Fibroblast of skin of back (primary cell): ENCODE results near the gene KIF16B.
"Not testable (repeated sequence)": the region's sequence is repeated elsewhere in the genome, so short reads cannot be mapped to it uniquely, and the experiment has no call there.

Experiments used
- DNase-seq: peaks from one replicate; pipeline ENCODE4 v3.0.0-alpha.2; 2013

The KIF16B gene

DNA sequence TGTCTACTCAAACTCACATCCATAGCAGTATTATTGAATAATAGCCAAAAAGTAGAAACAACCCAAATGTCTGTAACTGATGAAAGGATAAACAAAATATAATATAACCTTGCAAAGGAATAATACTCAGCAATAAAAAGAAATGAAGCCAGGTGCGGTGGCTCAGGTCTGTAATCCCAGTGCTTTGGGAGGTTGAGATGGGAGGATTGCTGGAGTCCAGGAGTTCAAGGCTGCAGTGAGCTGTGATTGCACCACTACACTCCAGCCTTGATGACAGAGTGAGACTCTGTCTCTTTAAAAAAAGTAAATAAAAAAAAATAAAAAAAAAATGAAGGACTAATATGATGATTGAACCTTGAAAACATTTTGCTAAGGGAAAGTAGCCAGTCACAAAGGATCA, 22.1 kb upstream of the KIF16B start:
- DNase-seq, result no peak

DNA sequence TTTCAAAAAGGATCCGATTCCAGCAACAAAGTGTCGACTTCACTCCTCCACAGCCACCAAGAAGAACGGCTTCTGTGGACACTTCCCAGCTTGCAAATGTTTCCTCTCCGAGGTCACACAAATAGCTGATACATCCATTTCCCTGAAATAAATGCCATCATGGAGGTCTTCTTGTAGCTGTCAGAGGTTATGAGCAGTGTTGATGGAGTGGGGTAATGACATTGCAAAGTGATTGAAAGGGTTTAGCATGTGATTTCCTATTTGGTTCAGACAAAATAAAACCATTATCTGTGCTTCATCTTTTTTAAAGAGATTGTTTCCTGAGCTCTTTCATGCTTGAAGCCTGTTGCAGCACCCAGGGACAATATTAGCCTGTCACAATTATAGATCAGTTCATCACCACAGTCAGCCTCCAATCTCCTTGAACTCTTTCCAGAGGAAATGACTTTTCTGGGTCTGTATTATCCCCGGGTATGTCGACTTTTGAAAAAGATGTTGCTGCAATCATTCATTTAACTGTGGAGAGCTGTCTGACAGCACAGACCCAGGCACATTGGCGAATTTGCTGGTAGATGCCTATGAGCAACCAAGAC, 16.9 kb upstream of the KIF16B start:
- no peak for DNase-seq

DNA sequence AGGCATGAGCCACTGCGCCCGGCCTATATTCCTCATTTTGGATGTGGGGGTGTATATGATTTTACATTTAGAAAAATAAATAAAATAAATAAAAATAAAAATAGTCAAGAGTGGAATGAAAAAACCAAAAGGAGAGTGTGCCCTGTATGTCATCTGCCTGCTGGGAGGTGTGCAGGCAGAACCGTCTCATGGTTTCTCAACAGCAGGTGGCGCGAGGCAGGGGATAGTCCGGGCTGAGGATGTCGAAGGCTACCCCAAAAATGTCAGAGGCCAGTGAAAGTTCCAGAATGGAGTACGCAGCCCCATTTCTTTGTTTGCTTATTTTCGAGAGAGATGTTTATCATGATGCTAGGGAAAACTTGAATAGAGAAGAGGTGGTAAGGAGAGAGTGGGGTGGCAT, 16.4 kb upstream of the KIF16B start:
- DNase-seq, result no peak

DNA sequence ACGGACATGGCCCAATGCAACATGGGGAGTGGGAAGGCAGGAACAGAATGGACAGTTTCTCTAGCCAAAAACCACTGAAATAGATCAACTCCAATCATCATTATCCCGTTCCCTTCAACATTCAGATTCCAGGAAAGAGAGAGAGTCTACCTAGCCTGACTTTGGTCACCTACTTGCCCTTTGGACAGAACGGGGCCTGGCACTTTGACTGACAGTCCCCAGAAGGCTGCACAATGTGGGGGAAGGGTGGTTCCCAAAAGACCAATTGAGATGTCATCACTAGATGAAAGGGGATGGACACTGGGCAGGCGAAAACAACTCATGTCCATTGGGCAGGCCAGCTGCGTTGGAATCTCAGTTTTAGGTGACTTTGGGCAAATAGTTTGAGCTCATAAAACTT, 15.0 kb upstream of the KIF16B start:
- no peak for DNase-seq

DNA sequence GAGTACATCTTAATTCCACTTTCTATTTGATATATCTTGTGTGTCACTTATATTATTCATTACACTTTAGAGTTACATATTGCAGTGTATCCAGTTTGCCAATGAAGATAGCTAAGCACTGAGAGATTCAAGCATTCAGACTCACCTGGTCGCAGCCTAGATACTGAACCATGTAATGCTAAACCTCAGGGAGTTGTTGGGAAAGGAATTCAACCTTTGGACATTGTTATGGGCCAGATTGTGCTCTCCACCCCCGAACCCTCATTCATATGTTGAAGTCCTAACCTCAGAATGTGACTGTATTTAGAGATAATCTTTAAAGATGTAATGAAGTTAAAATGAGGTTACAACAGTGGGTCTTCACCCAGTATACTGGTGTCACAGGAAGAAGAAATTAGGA, 13.8 kb upstream of the KIF16B start:
- DNase-seq, result no peak

DNA sequence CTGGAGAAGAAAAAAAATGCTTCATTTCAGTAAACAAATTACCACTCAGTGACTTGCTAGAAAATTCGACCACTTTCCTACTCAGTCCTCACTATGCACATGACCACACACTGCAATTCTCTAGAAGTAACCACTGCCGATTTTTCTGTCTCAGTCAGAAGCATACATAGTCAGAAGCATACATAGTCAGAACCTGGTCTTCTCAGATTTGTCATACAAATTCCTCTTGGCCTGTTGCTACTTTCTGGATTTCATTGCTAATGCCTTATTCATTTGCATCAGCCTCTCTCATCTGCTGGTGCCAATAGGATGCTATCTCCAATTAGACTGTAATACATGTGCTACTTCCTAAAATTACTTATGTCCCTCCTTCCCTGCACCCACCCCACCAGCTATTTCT, 10.2 kb upstream of the KIF16B start:
- no peak for DNase-seq

DNA sequence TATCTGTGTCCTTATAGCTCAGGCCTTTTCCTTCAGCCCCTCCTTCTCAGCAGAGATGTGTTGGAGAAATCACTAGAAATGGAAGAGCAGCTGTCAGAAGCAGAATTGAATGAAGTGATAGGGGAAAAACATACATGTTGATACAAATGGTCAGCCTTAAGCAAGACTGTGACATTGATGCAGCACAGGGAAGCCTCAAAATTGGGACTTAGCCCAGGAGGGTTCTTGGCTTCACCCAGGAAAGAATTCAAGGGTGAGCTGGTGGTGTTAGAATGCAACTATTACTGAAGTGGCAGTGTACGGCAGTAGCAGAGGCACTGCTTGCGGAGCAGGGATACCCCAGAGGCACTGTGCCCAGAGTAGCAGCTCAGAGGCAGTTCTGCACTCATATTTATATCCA, 8.0 kb upstream of the KIF16B start:
- no peak for DNase-seq

DNA sequence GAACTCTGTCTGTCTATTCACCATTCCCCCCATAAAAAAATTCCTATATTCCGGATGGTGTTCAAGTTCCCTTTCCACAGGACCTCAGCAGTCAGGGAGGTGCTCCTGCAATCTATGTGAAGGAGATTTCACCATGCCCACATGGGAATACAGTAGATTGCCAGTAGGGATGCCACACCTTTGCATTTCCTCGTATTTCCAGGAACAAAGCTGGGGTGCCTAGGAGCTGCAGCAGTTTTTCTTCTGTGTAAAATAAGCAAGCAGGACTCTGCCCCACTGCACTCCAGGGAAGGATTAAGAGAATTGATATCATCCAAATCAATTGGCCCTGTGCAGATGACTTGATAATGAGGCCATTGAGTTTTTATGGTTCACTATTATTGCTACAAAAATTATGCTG, 7.4 kb upstream of the KIF16B start:
- DNase-seq, result no peak

DNA sequence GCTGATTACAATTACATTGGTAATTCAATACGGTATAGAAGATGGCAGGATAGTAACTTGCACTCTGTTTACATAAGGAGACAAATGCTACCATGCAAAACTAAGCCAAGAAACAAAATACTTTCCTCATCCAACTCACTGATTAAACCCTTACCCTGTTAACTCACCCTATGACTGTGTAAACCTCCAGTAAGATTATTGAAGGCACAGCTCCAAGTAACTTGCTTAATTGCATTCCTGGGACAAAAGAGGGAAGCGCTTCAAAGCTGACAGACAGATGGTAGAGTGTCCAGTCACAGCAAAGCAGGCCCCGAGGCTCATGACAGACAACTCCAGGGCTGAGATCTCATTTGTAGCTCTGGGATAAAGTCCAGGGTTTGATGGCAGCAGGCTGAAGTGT, 6.9 kb upstream of the KIF16B start:
- peak; percentile 55 for DNase-seq

DNA sequence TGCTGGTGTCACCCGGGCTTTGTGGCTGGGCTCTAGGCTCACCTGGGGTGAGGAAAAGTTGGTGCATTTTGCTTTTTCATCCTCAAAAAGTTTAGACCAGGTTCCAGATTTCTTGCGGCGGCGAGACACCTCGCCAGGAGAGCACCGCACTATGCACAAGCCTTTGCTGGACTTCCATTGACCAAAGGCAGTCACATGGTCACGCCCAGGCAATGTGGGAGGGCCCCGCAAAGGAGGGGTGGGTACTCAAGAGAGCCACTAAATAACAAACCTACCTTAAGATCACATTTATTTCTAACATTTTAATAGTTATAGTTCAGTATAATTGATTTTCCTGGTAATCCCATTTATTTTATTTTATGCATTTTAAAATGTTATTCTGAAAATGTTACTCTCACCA, 3.0 kb upstream of the KIF16B start:
- no peak for DNase-seq

DNA sequence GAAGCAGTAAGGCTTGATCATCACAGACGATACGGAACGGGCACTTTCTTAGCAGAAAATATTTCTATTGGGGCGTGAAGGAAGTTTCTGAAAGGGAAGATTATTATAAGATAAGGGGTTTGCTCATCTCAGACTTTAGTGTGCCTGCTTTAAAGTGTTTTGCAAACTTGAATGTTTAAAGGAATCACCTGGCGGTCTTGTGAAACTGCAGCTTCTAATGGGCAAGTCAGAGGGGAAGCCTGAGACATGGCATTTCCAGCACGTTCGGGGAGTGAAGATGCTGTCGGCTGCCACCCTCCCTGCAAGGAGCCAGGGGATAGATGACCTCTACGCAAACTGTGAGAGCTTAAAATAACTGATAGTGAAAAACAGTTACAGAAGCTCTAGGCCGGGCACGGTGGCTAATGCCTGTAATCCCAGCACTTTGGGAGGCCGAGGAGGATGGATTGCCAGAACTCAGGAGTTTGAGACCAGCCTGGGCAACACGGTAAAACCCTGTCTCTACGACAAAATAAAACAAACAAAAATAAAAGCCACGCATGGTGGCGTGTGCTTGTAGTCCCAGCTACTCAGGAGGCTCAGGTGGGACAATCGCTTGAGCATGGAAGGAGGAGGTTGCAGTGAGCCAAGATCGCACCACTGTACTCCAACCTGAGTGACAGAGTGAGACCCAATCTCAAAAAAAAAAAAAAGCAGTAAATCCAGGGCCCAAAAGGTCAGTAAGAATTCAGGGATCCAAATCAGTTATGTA, 2.3 kb upstream of the KIF16B start:
- DNase-seq, result no peak

DNA sequence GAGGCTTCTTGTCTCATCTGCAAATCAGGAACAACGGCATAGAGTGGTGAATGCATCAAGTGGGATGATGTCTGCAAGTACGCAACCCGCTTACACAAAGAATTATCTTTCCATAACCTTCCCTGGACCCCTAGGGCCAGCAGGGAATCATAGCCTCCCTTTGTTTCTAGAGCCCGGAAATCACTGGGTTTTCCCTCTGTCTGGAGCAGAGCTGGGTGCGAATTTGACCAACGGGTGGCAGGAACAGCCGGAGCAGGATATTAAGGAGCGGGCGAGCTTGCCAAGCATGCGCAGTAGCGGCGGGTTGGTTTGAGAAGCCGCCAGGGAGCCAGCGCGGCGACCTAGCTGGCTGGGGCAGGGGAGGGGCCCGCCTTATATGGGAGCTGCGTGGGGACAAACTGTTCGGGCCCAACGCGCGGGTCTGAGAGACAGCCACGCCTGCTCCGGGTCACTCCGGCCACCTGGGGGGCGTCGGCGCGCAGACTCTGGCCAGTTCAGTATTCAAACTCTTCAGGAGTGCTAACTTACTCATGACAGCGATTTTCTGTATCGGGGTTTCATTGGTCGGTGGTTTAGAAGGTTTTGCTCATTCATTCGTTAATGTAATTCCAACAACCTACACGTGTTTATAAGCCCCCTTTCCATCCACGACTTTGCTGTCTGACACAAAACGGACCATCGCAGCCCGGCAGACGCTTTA, 1.6 kb upstream of the KIF16B start:
- peak; percentile 82 for DNase-seq

DNA sequence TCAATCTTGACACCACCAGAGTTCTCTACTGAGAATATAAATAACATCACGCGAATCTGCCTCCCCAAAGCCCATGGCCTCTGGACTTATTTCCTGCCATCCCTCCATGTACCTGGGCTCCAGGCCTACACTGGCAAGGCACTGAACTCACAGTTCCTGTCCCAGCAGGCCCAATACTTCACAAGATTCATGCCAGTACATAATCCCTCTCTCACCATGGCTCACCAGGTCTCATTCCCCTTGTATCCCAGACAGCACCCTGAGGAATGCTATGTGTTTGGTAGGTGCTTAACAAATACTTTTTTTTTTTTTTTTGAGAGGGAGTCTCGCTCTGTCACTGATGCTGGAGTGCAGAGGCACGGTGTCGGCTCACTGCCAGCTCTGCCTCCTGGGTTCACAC, 1.9 kb downstream of the KIF16B start:
- DNase-seq, result no peak

DNA sequence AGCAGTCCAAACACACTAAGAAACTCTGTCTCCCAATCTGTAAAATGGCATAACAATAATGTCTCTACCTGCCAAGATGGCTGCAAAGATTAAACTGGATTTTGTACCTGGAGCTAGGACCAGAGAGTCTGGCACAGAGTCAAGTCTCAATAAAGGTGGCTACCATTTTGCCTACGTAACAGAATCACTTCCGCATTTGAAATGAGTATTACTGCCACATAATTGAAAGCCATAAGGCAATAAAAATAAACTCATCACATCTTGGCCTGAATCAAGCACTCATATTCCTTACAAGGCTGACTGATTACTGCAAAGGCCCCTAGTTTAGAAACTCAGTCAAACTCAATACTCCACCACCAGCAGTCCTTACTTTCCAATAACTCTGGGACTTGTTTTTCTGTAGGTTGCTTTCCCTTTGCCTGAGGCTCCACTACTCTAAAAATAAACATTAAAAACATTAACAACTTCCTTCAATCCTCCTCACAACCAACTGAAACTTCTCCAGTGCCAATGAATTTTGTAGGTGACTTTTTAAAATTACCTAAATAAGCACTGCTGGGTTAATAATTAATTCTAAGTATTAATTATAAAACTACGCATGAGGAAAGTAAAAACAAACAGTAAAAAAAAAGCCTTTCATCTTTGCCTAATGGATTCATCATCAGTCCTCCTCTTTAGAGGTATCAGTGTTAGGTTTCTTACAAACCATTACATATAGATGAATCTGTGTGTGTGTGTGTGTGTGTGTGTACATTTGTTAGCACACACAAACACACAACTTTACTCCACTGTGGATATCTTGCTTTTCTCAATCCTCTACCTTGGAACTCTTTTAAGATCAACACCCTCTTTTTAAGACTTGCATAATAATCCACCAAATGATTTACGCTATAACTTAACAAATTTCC, 3.7 kb downstream of the KIF16B start:
- DNase-seq, result no peak

DNA sequence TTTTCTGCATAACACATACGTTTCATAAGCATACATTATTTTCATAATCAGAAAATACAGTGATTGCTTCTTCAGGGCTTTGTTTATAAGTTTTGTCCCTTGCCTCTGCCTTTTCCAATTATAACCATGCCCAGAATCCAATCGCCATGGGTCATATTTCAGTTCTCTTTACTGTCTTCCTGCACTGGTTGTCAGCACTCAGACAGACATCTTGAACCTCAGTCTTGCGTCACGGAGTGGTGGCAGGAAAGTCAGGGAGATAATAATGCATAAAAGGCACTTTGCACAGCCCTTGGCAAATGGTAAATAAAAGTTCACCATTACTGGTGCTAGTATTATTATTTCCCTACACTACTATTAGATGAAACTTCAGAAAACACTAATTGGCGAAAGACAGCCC, 7.2 kb downstream of the KIF16B start:
- DNase-seq, result no peak

DNA sequence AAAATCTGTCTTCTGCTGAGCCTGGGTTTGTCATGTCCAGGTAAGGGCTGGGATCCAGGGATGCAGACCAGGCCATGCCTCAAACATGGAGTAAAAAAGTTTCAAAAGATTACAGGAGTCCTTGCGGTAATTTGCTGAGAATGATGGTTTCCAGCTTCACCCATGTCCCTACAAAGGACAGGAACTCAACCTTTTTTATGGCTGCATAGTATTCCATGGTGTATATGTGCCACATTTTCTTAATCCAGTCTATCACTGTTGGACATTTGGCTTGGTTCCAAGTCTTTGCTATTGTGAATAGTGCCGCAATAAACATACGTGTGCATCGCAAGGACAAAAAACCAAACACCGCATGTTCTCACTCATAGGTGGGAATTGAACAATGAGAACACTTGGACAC, 9.2 kb downstream of the KIF16B start:
- DNase-seq, result not testable (repeated sequence)

DNA sequence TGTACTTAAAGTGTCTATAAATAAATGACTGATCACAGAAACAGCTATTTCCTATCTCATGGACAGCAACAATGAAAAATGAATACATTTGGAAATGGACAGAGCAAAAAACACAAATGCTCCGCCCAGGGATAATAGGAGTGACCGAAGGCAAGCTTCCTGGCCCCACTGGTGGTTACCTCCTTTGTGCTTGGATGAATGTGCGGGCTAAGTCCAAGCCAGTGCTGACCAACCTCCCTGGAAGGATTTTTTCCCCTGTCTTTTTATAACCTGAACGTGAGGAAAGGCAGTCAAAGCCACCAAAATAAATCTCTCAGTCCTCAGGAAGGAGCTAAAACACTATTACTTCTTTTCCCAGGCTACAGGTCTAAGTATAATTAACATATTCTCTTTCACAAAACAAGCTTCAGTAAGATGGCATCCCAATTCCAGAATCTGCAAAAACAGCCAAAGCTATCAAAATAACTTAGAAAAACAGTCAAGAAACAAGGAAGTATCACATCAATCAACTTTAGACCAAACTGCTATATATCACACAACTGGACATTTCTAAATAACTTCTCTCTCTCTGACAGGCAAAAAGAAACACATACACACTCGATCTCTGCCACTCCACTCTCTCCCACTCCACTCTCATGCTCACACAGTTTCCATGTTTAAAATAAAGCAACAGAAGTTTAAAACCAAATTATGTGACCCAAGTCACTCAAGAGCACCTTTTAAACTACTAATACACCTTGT, 10.0 kb downstream of the KIF16B start:
- DNase-seq, result no peak

DNA sequence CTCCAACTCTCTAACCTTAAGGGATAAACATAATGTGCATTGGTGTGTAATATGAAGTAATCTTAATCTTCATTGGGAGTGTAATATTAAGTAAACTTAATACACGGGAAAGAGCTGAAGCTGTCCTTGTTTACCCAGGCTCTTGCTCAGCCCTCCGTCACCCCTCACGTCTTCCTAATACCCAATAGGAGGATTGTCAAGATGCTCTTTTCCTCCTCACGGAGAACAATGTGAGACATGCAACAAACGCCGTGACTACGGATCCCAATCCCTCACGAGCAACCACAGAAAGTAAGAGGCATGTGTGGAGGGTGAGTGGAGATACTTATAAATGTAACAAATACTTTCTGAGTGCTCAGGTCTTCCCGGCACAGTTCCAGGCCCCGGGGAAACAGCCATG, 11.0 kb downstream of the KIF16B start:
- no peak for DNase-seq

DNA sequence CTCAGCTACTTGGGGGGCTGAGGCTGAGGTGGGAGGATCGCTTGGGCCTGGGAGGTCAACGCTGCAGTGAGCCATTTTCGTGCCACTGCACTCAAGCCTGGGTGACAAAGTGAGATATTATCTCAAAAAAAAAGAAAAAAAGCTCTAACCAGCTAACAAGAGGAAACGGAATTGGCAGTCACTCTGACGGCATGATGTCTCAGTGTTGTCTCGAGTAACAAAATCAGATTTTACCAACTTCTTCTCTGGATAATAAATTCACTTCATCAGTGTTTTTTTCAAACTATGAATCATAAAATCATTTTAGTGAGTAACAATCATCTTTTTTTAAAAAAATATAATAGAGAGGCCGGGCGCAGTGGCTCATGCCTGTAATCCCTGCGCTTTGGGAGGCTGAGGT, 12.6 kb downstream of the KIF16B start:
- DNase-seq, result peak; percentile 43

DNA sequence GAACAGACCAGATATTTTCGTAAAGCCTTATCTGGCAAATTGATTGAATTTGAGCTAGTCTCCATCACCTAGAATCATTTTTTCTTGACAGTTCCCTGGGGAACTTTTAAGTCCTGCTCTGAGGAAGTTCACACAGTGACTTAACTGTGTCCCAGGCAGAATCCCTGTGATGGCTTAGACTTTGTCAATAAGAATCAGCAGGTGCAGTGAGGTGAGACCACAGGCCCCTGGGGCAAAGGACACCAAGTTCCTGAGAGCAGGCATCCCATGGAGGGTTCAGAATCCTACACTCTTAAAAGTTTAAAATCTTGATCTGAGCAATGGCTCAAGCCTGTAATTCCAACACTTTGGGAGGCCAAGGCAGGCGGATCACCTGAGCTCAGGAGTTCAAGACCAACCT, 13.0 kb downstream of the KIF16B start:
- DNase-seq, result no peak

DNA sequence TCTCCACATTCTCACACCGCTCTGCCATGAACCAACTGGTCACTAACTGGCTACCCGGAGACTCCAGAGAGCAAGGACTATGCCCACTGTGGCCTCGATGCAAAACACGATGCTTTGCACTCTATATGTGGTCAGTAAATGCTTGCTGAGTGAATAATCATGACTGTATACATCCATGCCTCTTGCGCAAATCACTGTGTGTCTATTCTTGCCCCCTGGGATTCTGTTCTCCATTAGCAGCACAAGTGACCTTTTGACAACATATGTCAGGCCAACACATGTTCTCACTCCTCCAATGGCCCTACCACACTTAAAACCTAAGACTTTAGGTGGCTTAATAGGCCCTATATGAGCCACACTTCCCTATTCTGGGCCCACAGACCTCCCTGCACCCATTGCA, 16.9 kb downstream of the KIF16B start:
- DNase-seq, result peak; percentile 72

DNA sequence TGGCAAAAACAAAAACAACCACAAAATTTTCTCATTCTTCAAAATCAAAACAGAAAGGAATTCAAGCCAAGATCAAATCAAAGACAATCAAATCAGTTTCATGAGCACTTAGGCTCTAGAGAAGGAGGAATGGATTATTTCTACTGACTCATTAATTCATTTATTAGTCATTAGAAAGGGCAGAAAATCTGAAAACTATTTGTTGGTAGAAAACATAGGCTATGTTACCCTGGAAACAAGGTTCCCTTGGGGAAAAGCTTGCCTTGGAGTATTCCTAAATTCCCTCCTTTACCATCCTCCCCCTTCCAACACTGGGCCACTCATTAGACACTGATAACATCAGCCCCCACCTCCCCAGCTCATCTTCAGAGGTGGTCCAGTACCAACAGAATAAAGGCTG, 17.5 kb downstream of the KIF16B start:
- peak; percentile 26 for DNase-seq
